PFSK-1 (cell line): ENCODE results near the gene NMNAT3.

ENCODE experiments used
- FOXP2 ChIP-seq: optimal IDR thresholded peaks from 2 replicates; pipeline ENCODE3; 2011; ENCODE audit warnings: borderline replicate concordance, control low read depth, inconsistent platforms; ENCODE audit not compliant: insufficient read depth; ENCODE audit errors: extremely low read length, extremely low read depth
- POLR2AphosphoS5 ChIP-seq: IDR thresholded peaks from 2 replicates; pipeline ENCODE4 v1.6.1; 2012; ENCODE audit warnings: low read depth, mild to moderate bottlenecking, control low read depth, low read length, moderate library complexity
- REST ChIP-seq, 2 experiments: IDR thresholded peaks; 2 replicates each; pipeline versions ENCODE4 v1.6.1 to v1.8.0; 2011 to 2012; ENCODE audit warnings: low read depth in 2 of 2, low read length in 2 of 2, control low read depth in 1 of 2, inconsistent platforms in 1 of 2, mild to moderate bottlenecking in 1 of 2, moderate library complexity in 1 of 2; ENCODE audit not compliant: insufficient read depth in 1 of 2
- SIN3A ChIP-seq: IDR thresholded peaks from 2 replicates; pipeline ENCODE4 v1.6.1; 2012; ENCODE audit warnings: mild to moderate bottlenecking, low read length, moderate library complexity, borderline replicate concordance; ENCODE audit not compliant: insufficient read depth
- TAF1 ChIP-seq: IDR thresholded peaks from 2 replicates; pipeline ENCODE4 v1.6.1; 2012; ENCODE audit warnings: low read length, control low read depth, borderline replicate concordance; ENCODE audit not compliant: insufficient read depth

The NMNAT3 gene

GRCh38 chr3:139671863-139672646 lies 5.7 kb downstream of the NMNAT3 start:
- no peak for TF ChIP-seq REST (IDR thresholded peaks at IDR 0.05; ENCODE audit: insufficient read depth in 1 of 2, low read depth in 2 of 2, low read length in 2 of 2)
- no peak for TF ChIP-seq SIN3A
- TF ChIP-seq FOXP2: no peak
- TF ChIP-seq POLR2AphosphoS5: no peak
- no peak for TF ChIP-seq TAF1

- TF ChIP-seq SIN3A (no peak), TAF1 (no peak), POLR2AphosphoS5 (no peak), REST (IDR thresholded peaks at IDR 0.05; ENCODE audit: insufficient read depth in 1 of 2, low read depth in 2 of 2, low read length in 2 of 2) (no peak), FOXP2 (no peak)
Observed at GRCh38 chr3:139671107-139671506, 6.7 kb downstream of the NMNAT3 start.

GRCh38 chr3:139670196-139670595 lies 7.6 kb downstream of the NMNAT3 start:
- no peak for TF ChIP-seq REST (IDR thresholded peaks at IDR 0.05; ENCODE audit: insufficient read depth in 1 of 2, low read depth in 2 of 2, low read length in 2 of 2)
- no peak for TF ChIP-seq TAF1
- no peak for TF ChIP-seq SIN3A
- no peak for TF ChIP-seq FOXP2
- TF ChIP-seq POLR2AphosphoS5: no peak

GRCh38 chr3:139668332-139668731 lies 9.4 kb downstream of the NMNAT3 start:
- TF ChIP-seq FOXP2 (no peak), SIN3A (no peak), POLR2AphosphoS5 (no peak), TAF1 (no peak), REST (IDR thresholded peaks at IDR 0.05; ENCODE audit: insufficient read depth in 1 of 2, low read depth in 2 of 2, low read length in 2 of 2) (no peak)
